Right atrium auricular region (tissue), 2 donors: ENCODE results near the gene CEP112. TPM values are rescaled to one million over a fixed set of nuclear protein-coding genes. Genes with fewer than 3 reads are reported as not detected.

Experiments used
- DNase-seq: peaks from one replicate; pipeline ENCODE4 v3.0.0-alpha.2; 2019; ENCODE audit warnings: low spot score
- H3K27ac ChIP-seq, 2 donors: fragments of 200-600 bp; sonication (generic); 1 replicate in 1 of 2; 2 replicates in 1 of 2; pipeline ENCODE4 v1.5.1; 2016 to 2019
- H3K27me3 ChIP-seq, 2 donors: fragments of 200-600 bp; sonication (generic); one replicate each; pipeline versions ENCODE4 v1.5.1 to v1.6.0; 2017 to 2019
- H3K36me3 ChIP-seq: fragments of 200-600 bp; sonication (generic); one replicate; pipeline ENCODE4 v1.5.1; 2016
- H3K4me1 ChIP-seq, 2 donors: fragments of 200-600 bp; sonication (generic); one replicate each; pipeline versions ENCODE4 v1.5.1 to v1.6.0; 2017 to 2019
- H3K4me3 ChIP-seq, 2 donors: fragments of 200-600 bp; sonication (generic); 1 replicate in 1 of 2; 2 replicates in 1 of 2; pipeline ENCODE4 v1.5.1; 2017 to 2019; ENCODE audit warnings: mild to moderate bottlenecking in 1 of 2, moderate library complexity in 1 of 2
- H3K9me3 ChIP-seq, 2 donors: fragments of 200-600 bp; sonication (generic); one replicate each; pipeline ENCODE4 v1.5.1; 2019
- total RNA-seq, 2 donors: library from RNA; depleted of rRNA; stranded (reverse); fragments of >200 nt; gene quantifications; one replicate each; pipeline ENCODE4 v1.1.0, GENCODE V29; 2016
- TF ChIP-seq, protein P1 (sequence below), 2 donors: fragments of 200-600 bp; sonication (generic); IDR thresholded peaks; one replicate each; pipeline ENCODE4 v1.5.1; 2019; ENCODE audit warnings: antibody characterized with exemption in 2 of 2

The CEP112 gene
- total RNA-seq, 2 donors from 2014 or later = 8.1 to 11.2 TPM

DNA sequence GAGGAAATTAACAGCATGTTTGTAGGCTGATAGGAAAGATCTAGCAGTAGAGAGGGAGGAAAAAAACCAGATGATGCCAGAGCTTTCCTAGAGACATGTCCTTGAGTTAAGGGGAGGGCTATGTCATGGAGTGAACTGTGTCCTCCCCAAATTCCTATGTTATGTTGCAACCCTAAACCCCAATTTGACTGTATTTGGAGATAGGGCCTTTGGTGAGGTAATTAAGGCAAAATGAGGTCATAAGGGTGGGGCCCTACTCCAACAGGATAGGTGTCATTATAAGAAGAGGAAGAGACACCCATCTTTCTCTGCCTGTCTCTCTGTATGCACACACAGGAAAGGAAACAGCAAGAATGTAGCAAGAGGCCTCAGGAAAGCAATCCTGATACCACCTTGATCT lies 435.2 kb downstream of the CEP112 start:
- H3K4me3 ChIP-seq = no peak overlapping the region
- TF ChIP-seq, protein P1, sequence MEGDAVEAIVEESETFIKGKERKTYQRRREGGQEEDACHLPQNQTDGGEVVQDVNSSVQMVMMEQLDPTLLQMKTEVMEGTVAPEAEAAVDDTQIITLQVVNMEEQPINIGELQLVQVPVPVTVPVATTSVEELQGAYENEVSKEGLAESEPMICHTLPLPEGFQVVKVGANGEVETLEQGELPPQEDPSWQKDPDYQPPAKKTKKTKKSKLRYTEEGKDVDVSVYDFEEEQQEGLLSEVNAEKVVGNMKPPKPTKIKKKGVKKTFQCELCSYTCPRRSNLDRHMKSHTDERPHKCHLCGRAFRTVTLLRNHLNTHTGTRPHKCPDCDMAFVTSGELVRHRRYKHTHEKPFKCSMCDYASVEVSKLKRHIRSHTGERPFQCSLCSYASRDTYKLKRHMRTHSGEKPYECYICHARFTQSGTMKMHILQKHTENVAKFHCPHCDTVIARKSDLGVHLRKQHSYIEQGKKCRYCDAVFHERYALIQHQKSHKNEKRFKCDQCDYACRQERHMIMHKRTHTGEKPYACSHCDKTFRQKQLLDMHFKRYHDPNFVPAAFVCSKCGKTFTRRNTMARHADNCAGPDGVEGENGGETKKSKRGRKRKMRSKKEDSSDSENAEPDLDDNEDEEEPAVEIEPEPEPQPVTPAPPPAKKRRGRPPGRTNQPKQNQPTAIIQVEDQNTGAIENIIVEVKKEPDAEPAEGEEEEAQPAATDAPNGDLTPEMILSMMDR (IDR thresholded peaks at IDR 0.05) = no peak
- no peaks in the 10 kb centered on the region for H3K27me3 ChIP-seq
- no peaks in the 10 kb centered on the region for H3K36me3 ChIP-seq
- H3K27ac ChIP-seq = no peak overlapping the region
- H3K9me3 ChIP-seq = no peaks in the 10 kb centered on the region
- no peak for DNase-seq
- no peaks in the 10 kb centered on the region for H3K4me1 ChIP-seq

DNA sequence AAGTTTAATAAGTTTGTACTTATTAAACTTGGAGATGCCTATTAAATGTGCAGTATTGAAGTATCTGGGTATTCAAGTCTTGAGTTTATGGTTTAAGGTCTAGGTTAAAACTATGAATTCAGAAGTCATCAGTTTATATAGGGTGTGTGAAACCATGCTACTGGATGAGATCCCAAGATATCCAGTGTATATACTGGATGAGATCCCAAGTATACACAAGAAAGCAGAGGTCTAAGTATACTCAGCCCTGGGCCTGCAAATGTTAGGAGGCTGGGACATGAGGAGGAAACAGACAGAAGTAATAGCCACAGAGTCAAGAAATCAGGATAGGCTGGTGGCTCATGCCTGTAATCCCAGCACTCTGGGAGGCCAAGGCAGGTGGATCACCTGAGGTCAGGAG lies 436.1 kb downstream of the CEP112 start:
- Histone ChIP-seq H3K9me3 (no peaks in the 10 kb centered on the region), H3K36me3 (no peaks in the 10 kb centered on the region), H3K27ac (no peak overlapping the region), H3K4me3 (no peak overlapping the region), H3K4me1 (peaks cover 0 to 6% of the 10 kb centered on the region in 2 donors), H3K27me3 (no peaks in the 10 kb centered on the region)
- no peak for DNase-seq
- TF ChIP-seq, protein P1 (IDR thresholded peaks at IDR 0.05) = no peak

DNA sequence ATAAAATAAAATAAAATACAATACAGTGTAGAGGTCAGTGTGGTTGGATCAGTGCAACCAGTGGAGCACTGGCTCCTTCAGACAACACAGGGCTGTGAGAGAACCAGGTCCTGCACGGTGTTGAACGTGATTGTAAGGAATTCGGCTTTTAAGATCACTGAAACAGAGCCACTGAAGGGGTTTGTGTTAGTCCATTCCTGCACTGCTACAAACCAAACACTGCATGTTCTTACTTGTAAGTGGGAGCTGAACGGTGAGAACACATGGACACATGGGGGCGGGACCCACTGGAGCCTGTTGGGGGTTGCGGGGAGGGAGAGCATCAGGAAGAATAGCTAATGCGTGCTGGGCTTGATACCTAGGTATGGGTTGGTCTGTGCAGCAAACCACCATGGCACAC lies 437.3 kb downstream of the CEP112 start:
- no peaks in the 10 kb centered on the region for H3K36me3 ChIP-seq
- DNase-seq = no peak
- TF ChIP-seq, protein P1 (IDR thresholded peaks at IDR 0.05) = no peak
- H3K9me3 ChIP-seq = no peaks in the 10 kb centered on the region
- H3K27me3 ChIP-seq = no peaks in the 10 kb centered on the region
- no peak overlapping the region for H3K27ac ChIP-seq
- no peak overlapping the region for H3K4me3 ChIP-seq
- H3K4me1 ChIP-seq = peaks cover 0 to 10% of the 10 kb centered on the region in 2 donors

DNA sequence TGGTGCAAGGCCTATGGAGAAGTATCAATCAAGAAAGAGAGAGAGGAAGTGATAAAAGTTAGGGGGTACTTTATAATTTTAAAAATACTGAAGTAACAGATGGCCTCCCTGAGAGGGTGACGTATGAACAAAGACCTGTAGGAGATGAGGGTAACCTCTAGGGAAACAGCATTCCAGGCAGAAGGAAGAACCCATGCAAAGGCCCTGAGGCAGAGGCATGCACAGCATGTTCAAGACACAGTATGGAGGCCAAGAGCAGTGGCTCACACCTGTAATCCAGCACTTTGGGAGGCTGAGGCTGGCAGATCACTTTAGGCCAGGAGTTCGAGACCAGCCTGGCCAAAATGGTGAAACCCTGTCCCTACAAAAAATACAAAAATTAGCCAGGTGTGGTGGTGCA lies 437.9 kb downstream of the CEP112 start:
- Histone ChIP-seq H3K27me3 (no peaks in the 10 kb centered on the region), H3K9me3 (no peaks in the 10 kb centered on the region), H3K36me3 (no peaks in the 10 kb centered on the region), H3K4me3 (no peak overlapping the region), H3K4me1 (peaks cover 0 to 10% of the 10 kb centered on the region in 2 donors), H3K27ac (no peak overlapping the region)
- DNase-seq = no peak
- TF ChIP-seq, protein P1 (IDR thresholded peaks at IDR 0.05) = no peak

DNA sequence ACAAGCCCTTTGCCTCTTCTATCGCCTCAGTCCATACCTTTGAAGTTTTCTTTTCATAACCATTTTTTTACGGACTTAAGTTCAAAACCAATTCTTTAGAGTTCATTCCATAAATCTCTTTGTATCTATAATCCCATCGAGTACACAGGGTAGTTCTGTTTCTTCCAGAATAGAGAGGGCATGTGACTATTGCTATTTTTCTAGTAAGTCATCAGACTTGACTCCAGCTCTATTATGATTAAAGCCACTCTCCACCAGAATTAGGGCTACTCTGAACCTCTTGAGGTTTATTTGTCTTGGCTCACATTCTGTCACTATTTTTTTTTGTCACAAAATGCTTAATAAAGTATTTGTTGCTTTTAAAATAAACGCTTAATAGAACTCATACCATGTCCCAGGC lies 438.6 kb downstream of the CEP112 start:
- no peaks in the 10 kb centered on the region for H3K9me3 ChIP-seq
- H3K4me3 ChIP-seq = no peak overlapping the region
- TF ChIP-seq, protein P1 (IDR thresholded peaks at IDR 0.05) = no peak
- no peaks in the 10 kb centered on the region for H3K27me3 ChIP-seq
- no peaks in the 10 kb centered on the region for H3K36me3 ChIP-seq
- peaks cover 0 to 10% of the 10 kb centered on the region in 2 donors for H3K4me1 ChIP-seq
- H3K27ac ChIP-seq = no peak overlapping the region
- DNase-seq = no peak

DNA sequence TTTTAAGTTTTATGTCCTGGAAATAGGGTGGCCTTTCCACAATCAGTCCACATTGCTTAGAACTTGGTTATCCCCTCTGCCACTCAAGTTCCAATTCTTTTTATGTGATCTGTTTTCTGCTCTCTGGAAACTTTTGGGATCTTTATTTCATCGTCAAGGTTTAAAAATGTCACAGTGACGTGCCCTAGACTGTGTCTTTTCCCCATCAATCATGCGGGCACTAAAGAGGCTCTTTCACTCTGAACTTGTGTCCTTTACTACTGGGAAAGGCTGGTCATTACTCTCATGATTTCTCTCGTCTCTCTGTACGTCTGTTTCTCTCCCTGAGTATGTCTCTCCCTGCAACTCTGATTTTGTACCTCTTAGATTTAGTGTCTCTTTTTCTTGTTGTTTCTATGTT lies 440.7 kb downstream of the CEP112 start:
- Histone ChIP-seq H3K4me1 (peaks cover 0 to 10% of the 10 kb centered on the region in 2 donors), H3K9me3 (no peaks in the 10 kb centered on the region), H3K4me3 (no peak overlapping the region), H3K36me3 (no peaks in the 10 kb centered on the region), H3K27me3 (no peaks in the 10 kb centered on the region), H3K27ac (no peak overlapping the region)
- no peak for DNase-seq
- TF ChIP-seq, protein P1 (IDR thresholded peaks at IDR 0.05) = no peak
